Esophagus squamous epithelium (tissue), 4 donors: ENCODE measurements around the gene LMBRD1.

ENCODE experiments used
- CTCF ChIP-seq, 6 experiments: fragments of 450-650 bp in 4 of 6; fragments of 200-600 bp in 2 of 6; sonication (generic) in 2 of 6; IDR thresholded peaks; one replicate each; pipeline ENCODE4 v1.5.1; 2016 to 2019; ENCODE audit warnings: antibody characterized with exemption in 6 of 6, mild to moderate bottlenecking in 4 of 6, moderate library complexity in 4 of 6
- POLR2A ChIP-seq, 4 donors: fragments of 450-650 bp; IDR thresholded peaks; one replicate each; pipeline ENCODE4 v1.6.1; 2017; ENCODE audit warnings: antibody characterized with exemption in 4 of 4, mild to moderate bottlenecking in 4 of 4, moderate library complexity in 3 of 4

DNA sequence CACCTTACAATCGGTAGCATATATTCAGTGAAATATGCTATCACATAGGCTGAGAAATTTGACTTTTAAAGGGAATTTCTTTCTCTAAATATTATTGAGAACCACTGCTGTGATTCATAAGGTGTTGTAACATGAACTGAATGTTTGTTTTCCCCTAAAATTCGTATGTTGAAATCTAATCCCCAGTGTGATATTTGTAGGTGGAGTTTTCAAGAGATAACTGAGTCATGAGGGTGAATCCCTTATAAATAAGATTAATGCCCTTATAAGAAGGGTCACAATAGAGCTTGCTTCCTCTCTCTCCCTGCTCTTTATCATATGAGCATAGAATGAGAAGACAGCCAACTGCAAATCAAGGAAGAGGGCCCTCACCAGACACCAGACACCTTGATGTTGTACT lies 64.8 kb downstream of the LMBRD1 start:
- no peak for TF ChIP-seq CTCF (IDR thresholded peaks at IDR 0.05)
- TF ChIP-seq POLR2A (IDR thresholded peaks at IDR 0.05): no peak
